Suprapubic skin (tissue), 4 donors: ENCODE data around the gene SCN2B.

ENCODE experiments used
- POLR2A ChIP-seq, 2 donors: fragments of 450-650 bp; IDR thresholded peaks; one replicate each; pipeline ENCODE4 v1.6.1; 2017; ENCODE audit warnings: antibody characterized with exemption in 2 of 2, mild to moderate bottlenecking in 2 of 2, moderate library complexity in 2 of 2
- POLR2AphosphoS5 ChIP-seq, 3 donors: sonication (generic); formaldehyde crosslinking; IDR thresholded peaks; one replicate each; pipeline ENCODE4 v1.6.1; 2017; ENCODE audit warnings: antibody characterized with exemption in 3 of 3
- TF ChIP-seq, protein P1 (sequence below), 2 donors: fragments of 200-600 bp in 1 of 2; fragments of 450-650 bp in 1 of 2; sonication (generic) in 1 of 2; IDR thresholded peaks; one replicate each; pipeline ENCODE4 v1.5.1; 2016 to 2019; ENCODE audit warnings: antibody characterized with exemption in 2 of 2, mild to moderate bottlenecking in 1 of 2, moderate library complexity in 1 of 2

DNA sequence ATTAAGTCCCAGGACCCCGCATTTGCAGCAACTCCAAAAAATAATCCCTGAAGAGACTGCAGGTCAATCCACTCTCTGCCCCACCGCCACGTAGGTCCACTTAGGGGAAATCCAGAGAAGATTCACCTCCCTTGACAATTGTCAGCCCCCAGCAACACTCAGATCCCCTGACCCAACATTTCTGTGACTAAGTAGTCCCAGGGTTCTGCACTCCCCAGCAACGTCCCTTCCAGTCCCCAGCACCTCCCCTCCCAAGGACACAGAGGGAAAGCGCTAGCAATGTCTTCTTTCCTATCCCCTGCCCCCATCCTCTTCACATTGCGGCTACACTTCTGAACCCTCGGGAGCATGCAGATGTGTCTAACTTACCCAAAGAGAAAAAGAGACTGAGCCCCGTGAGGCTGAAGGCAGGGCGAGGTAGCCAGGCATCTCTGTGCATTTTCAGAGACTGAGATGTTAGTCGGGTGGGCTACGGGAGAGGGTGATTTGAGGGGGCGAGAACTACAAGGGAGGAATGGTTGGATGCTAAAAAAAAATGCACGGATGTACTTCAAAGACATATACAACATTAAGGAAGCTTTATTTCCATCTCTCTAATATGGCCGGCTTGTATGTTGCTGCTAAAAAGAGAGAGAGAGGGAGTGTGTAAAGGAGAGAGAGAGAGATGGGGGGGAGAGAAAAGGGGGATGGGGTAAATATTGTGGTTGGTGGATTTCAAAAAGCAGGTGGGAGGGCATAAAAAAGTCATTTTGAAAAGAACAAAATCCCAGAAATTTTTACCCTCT, at the start of gene SCN2B:
- TF ChIP-seq, protein P1, sequence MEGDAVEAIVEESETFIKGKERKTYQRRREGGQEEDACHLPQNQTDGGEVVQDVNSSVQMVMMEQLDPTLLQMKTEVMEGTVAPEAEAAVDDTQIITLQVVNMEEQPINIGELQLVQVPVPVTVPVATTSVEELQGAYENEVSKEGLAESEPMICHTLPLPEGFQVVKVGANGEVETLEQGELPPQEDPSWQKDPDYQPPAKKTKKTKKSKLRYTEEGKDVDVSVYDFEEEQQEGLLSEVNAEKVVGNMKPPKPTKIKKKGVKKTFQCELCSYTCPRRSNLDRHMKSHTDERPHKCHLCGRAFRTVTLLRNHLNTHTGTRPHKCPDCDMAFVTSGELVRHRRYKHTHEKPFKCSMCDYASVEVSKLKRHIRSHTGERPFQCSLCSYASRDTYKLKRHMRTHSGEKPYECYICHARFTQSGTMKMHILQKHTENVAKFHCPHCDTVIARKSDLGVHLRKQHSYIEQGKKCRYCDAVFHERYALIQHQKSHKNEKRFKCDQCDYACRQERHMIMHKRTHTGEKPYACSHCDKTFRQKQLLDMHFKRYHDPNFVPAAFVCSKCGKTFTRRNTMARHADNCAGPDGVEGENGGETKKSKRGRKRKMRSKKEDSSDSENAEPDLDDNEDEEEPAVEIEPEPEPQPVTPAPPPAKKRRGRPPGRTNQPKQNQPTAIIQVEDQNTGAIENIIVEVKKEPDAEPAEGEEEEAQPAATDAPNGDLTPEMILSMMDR (IDR thresholded peaks at IDR 0.05), result no peak
- no peak for TF ChIP-seq POLR2A (IDR thresholded peaks at IDR 0.05)
- TF ChIP-seq POLR2AphosphoS5 (IDR thresholded peaks at IDR 0.05), result no peak
